GM23338 (cell line): ENCODE measurements around the gene DHRS3. TPM values are rescaled to one million over a fixed set of nuclear protein-coding genes. Genes with fewer than 3 reads are reported as not detected.

Experiments used
- ATAC-seq: fragments of 200-7000 bp; cut with Tn5 transposase; 3 replicates; pipeline ENCODE4 v1.9.1; 2020
- DNase-seq: peaks from one replicate; pipeline ENCODE4 v3.0.0-alpha.2; 2015; ENCODE audit warnings: low spot score
- H2AFZ ChIP-seq: fragments of 200-600 bp; sonication (generic); 2 replicates; pipeline ENCODE4 v1.8.0; 2016; ENCODE audit warnings: antibody characterized with exemption, mild to moderate bottlenecking, moderate library complexity
- H3F3A ChIP-seq: fragments of 200-600 bp; sonication (generic); replicated peaks from 2 replicates; pipeline ENCODE4 v1.8.0; 2017; ENCODE audit warnings: antibody characterized with exemption, mixed run types, low read depth
- H3K27ac ChIP-seq: fragments of 200-600 bp; sonication (generic); 2 replicates; pipeline ENCODE4 v1.6.1; 2016; ENCODE audit warnings: low read depth
- H3K27me3 ChIP-seq: fragments of 200-600 bp; sonication (generic); 2 replicates; pipeline ENCODE4 v1.8.0; 2016; ENCODE audit warnings: mild to moderate bottlenecking, mixed run types, moderate library complexity; ENCODE audit not compliant: insufficient read depth
- H3K36me3 ChIP-seq: fragments of 200-600 bp; sonication (generic); 2 replicates; pipeline ENCODE4 v1.8.0; 2016; ENCODE audit warnings: mild to moderate bottlenecking; ENCODE audit not compliant: insufficient read depth
- H3K4me1 ChIP-seq: fragments of 200-600 bp; sonication (generic); 2 replicates; pipeline ENCODE4 v1.8.0; 2016; ENCODE audit warnings: mild to moderate bottlenecking, moderate library complexity; ENCODE audit not compliant: insufficient read depth
- H3K4me2 ChIP-seq: fragments of 200-600 bp; sonication (generic); 2 replicates; pipeline ENCODE4 v1.7.1; 2017; ENCODE audit warnings: mixed run types
- H3K4me3 ChIP-seq: fragments of 200-600 bp; sonication (generic); 2 replicates; pipeline ENCODE4 v1.6.1; 2016; ENCODE audit warnings: mixed run types
- H3K79me2 ChIP-seq: fragments of 200-600 bp; sonication (generic); replicated peaks from 2 replicates; pipeline ENCODE4 v1.8.0; 2017; ENCODE audit warnings: mild to moderate bottlenecking; ENCODE audit not compliant: insufficient read depth
- H3K9me2 ChIP-seq: fragments of 200-600 bp; sonication (generic); 2 replicates; pipeline ENCODE4 v1.8.0; 2017; ENCODE audit not compliant: insufficient read depth
- H4K20me1 ChIP-seq: fragments of 200-600 bp; sonication (generic); replicated peaks from 2 replicates; pipeline ENCODE4 v1.8.0; 2017; ENCODE audit warnings: mild to moderate bottlenecking; ENCODE audit not compliant: insufficient read depth
- H3K27ac Mint-ChIP-seq: 2 replicates; pipeline ENCODE4 v1.8.0; 2020; ENCODE audit warnings: inconsistent platforms, mild to moderate bottlenecking, moderate library complexity, mixed read lengths
- H3K27me3 Mint-ChIP-seq: 3 replicates; pipeline ENCODE4 v1.8.0; 2022; ENCODE audit warnings: low read depth, mild to moderate bottlenecking, moderate library complexity, mixed read lengths, inconsistent platforms; ENCODE audit not compliant: insufficient read depth, poor library complexity
- H3K36me3 Mint-ChIP-seq: 3 replicates; pipeline ENCODE4 v1.8.0; 2021; ENCODE audit warnings: low read depth, mild to moderate bottlenecking, inconsistent platforms, moderate library complexity, mixed read lengths
- H3K4me1 Mint-ChIP-seq: 3 replicates; pipeline ENCODE4 v1.8.0; 2020; ENCODE audit warnings: mild to moderate bottlenecking, inconsistent platforms, mixed read lengths
- H3K4me3 Mint-ChIP-seq: 3 replicates; pipeline ENCODE4 v1.8.0; 2021; ENCODE audit warnings: moderate library complexity, mild to moderate bottlenecking, inconsistent platforms, mixed read lengths
- H3K9me3 Mint-ChIP-seq: 3 replicates; pipeline ENCODE4 v1.8.0; 2020; ENCODE audit warnings: moderate library complexity, mild to moderate bottlenecking, inconsistent platforms, mixed read lengths
- CREB1 ChIP-seq: fragments of 250-450 bp; sonication (Bioruptor Pico); IDR thresholded peaks from 2 replicates; pipeline ENCODE4 v1.5.0; 2020; ENCODE audit warnings: low read depth, mild to moderate bottlenecking, moderate library complexity
- ETS1 ChIP-seq: IDR thresholded peaks from 2 replicates; pipeline ENCODE4 v1.6.1; 2016; ENCODE audit warnings: antibody characterized with exemption
- EZH2 ChIP-seq: fragments of 200-600 bp; sonication (generic); IDR thresholded peaks from one replicate; pipeline ENCODE4 v1.8.0; 2017; ENCODE audit warnings: antibody characterized with exemption, mild to moderate bottlenecking, low read depth; ENCODE audit not compliant: unreplicated experiment
- EZH2phosphoT487 ChIP-seq: fragments of 200-600 bp; sonication (generic); IDR thresholded peaks from one replicate; pipeline ENCODE4 v1.8.1; 2018; ENCODE audit warnings: antibody characterized with exemption; ENCODE audit not compliant: unreplicated experiment
- REST ChIP-seq: IDR thresholded peaks from one replicate; pipeline ENCODE4 v1.6.1; 2018; ENCODE audit warnings: antibody characterized with exemption; ENCODE audit not compliant: unreplicated experiment
- STAT1 ChIP-seq: IDR thresholded peaks from one replicate; pipeline ENCODE4 v1.6.1; 2016; ENCODE audit warnings: antibody characterized with exemption; ENCODE audit not compliant: unreplicated experiment
- polyA plus RNA-seq: library from polyadenylated mRNA; unstranded; fragments of >200 nt; fragmentation: Nextera tagmentation; extraction: Ambion mirVana; gene quantifications from 2 replicates; pipeline ENCODE4 v1.2.1, GENCODE V29; 2016
- total RNA-seq: library from RNA; depleted of rRNA; stranded (reverse); fragments of >200 nt; shearing (Covaris generic); gene quantifications from 2 replicates; pipeline ENCODE4 v1.2.3, GENCODE V29; 2014
- TF ChIP-seq, protein P1 (sequence below), 2 experiments: fragments of 200-600 bp in 1 of 2; sonication (generic) in 1 of 2; conservative IDR thresholded peaks; 2 replicates each; pipeline versions ENCODE4 v1.5.1 to v1.6.1; 2016 to 2017; ENCODE audit warnings: antibody characterized with exemption in 2 of 2, low read depth in 2 of 2, mild to moderate bottlenecking in 2 of 2, moderate library complexity in 1 of 2
- TF ChIP-seq, protein P2 (sequence below): fragments of 250-450 bp; sonication (Bioruptor Pico); IDR thresholded peaks from 2 replicates; pipeline ENCODE4 v1.5.0; 2020; ENCODE audit warnings: mild to moderate bottlenecking, moderate library complexity

DHRS3 gene
- total and polyA plus RNA-seq, 2 experiments from 2014 or later, result 21.0 to 26.0 TPM

- no peak for TF ChIP-seq REST
- no peak for TF ChIP-seq EZH2
- TF ChIP-seq, protein P1, sequence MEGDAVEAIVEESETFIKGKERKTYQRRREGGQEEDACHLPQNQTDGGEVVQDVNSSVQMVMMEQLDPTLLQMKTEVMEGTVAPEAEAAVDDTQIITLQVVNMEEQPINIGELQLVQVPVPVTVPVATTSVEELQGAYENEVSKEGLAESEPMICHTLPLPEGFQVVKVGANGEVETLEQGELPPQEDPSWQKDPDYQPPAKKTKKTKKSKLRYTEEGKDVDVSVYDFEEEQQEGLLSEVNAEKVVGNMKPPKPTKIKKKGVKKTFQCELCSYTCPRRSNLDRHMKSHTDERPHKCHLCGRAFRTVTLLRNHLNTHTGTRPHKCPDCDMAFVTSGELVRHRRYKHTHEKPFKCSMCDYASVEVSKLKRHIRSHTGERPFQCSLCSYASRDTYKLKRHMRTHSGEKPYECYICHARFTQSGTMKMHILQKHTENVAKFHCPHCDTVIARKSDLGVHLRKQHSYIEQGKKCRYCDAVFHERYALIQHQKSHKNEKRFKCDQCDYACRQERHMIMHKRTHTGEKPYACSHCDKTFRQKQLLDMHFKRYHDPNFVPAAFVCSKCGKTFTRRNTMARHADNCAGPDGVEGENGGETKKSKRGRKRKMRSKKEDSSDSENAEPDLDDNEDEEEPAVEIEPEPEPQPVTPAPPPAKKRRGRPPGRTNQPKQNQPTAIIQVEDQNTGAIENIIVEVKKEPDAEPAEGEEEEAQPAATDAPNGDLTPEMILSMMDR (conservative IDR thresholded peaks at IDR 0.05; ENCODE audit: low read depth in 2 of 2), result no peak
These were observed 52.1 kb downstream of the DHRS3 start (continued) for GRCh38 chr1:12565966-12566352.

DNA sequence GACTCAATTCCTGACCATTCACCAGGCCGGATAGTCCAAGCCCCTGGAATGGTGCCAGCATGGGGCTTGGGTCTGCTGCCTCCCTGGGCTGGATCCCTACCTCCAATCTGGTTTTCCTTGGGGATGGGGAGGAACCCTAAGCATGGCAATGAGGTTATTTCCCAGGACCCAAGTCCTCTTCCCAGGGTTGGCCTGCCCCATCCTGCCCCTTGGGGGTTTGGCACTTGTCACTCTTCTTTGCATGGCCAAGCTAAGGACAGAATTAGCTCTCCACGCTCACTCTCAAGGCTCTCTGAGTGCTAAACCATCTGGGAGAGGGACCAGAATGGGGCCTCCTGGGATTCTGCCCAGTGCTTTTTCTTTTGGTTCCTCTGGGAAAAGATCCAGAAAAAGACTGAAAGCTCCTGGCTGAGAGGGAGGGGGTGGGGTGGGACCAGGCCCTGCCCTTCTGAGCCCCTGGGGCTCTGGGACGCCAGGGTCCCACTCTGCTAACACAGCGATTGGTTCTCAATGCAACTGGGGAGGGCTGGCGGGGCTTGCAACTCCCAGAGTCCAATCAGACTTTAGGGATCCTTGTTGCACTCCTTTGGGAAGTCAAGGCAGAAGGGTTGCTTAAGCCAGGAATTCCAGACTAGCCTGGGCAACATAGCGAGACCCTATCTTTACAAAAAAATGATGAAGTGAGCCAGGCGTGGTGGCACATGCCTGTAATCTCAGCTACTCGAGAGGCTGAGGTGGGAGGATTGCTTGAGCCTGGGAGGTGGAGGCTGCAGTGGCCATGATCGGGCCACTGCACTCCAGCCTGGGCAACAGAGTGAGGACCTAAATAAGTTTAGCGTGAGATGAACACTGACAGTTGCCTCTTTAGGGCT is 52.7 kb downstream of the DHRS3 start:
- Mint-ChIP-seq H3K4me3 (no peak overlapping the region), H3K27ac (no peak overlapping the region), H3K27me3 (peaks cover 3% of the 10 kb centered on the region), H3K9me3 (peaks cover 31% of the 10 kb centered on the region), H3K36me3 (peaks cover 23% of the 10 kb centered on the region), H3K4me1 (no peaks in the 10 kb centered on the region)
- Histone ChIP-seq H4K20me1 (no peaks in the 10 kb centered on the region), H3F3A (no peaks in the 10 kb centered on the region), H3K27ac (no peak overlapping the region), H3K27me3 (no peaks in the 10 kb centered on the region), H3K36me3 (peaks cover 4% of the 10 kb centered on the region; the same call in 1 of the 2 replicates), H2AFZ (no peak overlapping the region), H3K79me2 (no peaks in the 10 kb centered on the region), H3K9me2 (no peaks in the 10 kb centered on the region), H3K4me2 (no peak overlapping the region), H3K4me3 (no peak overlapping the region), H3K4me1 (no peaks in the 10 kb centered on the region)
- DNase-seq (no peak), ATAC-seq (no peak)
- TF ChIP-seq CREB1 (CRISPR knock-in tag), result no peak
- TF ChIP-seq, protein P2, sequence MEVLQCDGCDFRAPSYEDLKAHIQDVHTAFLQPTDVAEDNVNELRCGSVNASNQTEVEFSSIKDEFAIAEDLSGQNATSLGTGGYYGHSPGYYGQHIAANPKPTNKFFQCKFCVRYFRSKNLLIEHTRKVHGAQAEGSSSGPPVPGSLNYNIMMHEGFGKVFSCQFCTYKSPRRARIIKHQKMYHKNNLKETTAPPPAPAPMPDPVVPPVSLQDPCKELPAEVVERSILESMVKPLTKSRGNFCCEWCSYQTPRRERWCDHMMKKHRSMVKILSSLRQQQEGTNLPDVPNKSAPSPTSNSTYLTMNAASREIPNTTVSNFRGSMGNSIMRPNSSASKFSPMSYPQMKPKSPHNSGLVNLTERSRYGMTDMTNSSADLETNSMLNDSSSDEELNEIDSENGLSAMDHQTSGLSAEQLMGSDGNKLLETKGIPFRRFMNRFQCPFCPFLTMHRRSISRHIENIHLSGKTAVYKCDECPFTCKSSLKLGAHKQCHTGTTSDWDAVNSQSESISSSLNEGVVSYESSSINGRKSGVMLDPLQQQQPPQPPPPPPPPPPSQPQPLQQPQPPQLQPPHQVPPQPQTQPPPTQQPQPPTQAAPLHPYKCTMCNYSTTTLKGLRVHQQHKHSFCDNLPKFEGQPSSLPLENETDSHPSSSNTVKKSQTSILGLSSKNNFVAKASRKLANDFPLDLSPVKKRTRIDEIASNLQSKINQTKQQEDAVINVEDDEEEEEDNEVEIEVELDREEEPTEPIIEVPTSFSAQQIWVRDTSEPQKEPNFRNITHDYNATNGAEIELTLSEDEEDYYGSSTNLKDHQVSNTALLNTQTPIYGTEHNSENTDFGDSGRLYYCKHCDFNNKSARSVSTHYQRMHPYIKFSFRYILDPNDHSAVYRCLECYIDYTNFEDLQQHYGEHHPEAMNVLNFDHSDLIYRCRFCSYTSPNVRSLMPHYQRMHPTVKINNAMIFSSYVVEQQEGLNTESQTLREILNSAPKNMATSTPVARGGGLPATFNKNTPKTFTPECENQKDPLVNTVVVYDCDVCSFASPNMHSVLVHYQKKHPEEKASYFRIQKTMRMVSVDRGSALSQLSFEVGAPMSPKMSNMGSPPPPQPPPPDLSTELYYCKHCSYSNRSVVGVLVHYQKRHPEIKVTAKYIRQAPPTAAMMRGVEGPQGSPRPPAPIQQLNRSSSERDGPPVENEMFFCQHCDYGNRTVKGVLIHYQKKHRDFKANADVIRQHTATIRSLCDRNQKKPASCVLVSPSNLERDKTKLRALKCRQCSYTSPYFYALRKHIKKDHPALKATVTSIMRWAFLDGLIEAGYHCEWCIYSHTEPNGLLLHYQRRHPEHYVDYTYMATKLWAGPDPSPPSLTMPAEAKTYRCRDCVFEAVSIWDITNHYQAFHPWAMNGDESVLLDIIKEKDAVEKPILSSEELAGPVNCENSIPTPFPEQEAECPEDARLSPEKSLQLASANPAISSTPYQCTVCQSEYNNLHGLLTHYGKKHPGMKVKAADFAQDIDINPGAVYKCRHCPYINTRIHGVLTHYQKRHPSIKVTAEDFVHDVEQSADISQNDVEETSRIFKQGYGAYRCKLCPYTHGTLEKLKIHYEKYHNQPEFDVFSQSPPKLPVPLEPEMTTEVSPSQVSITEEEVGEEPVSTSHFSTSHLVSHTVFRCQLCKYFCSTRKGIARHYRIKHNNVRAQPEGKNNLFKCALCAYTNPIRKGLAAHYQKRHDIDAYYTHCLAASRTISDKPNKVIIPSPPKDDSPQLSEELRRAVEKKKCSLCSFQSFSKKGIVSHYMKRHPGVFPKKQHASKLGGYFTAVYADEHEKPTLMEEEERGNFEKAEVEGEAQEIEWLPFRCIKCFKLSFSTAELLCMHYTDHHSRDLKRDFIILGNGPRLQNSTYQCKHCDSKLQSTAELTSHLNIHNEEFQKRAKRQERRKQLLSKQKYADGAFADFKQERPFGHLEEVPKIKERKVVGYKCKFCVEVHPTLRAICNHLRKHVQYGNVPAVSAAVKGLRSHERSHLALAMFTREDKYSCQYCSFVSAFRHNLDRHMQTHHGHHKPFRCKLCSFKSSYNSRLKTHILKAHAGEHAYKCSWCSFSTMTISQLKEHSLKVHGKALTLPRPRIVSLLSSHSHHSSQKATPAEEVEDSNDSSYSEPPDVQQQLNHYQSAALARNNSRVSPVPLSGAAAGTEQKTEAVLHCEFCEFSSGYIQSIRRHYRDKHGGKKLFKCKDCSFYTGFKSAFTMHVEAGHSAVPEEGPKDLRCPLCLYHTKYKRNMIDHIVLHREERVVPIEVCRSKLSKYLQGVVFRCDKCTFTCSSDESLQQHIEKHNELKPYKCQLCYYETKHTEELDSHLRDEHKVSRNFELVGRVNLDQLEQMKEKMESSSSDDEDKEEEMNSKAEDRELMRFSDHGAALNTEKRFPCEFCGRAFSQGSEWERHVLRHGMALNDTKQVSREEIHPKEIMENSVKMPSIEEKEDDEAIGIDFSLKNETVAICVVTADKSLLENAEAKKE (CRISPR knock-in tag), result no peak
- no peak for TF ChIP-seq ETS1
- TF ChIP-seq, protein P1 (conservative IDR thresholded peaks at IDR 0.05; ENCODE audit: low read depth in 2 of 2), result no peak
- TF ChIP-seq STAT1, result no peak
- no peak for TF ChIP-seq EZH2phosphoT487
